Activated CD4-positive, alpha-beta T cell treated with anti-CD3 and anti-CD28 coated beads, Interleukin-2, amount 50 U/mL, for 1 hour (primary cell): ENCODE measurements around the gene IFT57.

Source experiments
- DNase-seq: peaks from one replicate; pipeline ENCODE4 v3.0.0-alpha.2; 2020

The IFT57 gene

DNA sequence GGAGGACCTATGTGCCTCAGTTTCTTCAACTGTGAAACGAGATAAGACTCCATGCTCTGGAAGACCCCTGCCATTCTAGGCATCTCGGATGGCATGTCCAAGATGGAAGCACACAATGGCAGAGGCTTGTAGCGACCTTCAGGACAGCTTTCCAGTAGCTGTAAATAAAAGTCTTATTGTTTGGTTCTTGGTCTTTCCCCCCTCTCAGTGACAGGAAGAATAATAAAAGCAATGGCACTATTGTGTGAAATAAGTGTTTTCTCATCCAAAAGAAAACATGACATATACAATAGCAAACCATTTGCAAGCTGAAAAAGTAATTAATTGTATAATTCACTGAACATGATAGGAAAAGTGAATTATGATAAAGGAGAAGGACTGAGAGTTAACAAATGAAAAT lies 98.9 kb downstream of the IFT57 start:
- no peak for DNase-seq

DNA sequence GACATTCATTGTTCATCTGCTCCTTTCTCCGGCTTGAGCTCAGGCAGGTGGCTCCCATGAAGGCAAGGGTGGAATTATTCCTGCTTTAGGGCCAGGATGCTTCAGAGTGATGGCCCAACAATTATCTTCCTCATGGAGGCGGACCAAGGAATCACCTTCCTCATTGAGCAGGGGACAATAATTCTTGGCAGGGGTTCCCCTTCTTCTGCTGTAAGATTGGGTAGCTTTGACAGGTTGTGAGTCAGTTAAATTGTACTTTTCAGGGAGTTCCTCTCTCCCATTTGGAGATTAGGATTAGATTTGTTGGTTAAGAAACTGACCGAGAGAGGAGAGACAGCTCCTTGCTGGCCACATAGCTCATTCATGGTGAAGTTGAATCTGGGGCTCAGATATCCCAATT lies 99.9 kb downstream of the IFT57 start:
- DNase-seq: no peak

GRCh38 chr3:108119398-108120104 lies 102.7 kb downstream of the IFT57 start:
- DNase-seq: no peak

GRCh38 chr3:108118038-108118768 lies 104.0 kb downstream of the IFT57 start:
- DNase-seq: no peak

DNA sequence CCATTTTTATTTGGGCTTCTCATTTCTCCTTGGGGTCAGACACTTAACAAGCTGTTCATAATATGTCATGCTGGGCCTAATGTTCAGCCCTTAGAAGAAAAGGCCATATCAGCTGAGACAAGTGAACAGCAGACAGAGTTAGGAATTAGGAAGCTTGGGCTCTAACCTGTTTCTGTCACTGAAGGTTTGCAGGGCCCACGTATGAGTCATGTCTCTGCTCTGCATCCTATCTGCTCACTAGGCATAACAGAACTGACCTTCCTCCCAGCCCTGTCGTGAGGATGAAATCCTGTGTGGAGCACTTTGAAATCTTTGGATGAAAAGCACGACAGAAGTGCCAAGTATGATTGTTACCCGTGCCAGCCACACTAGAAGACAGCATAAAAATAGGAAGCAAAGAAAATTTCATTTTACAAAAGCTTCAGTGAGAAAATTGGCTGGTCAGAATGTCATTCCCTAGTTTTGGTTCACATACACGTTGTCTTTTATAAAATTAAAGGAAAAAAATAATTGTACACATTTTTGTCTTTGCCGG lies 104.9 kb downstream of the IFT57 start:
- DNase-seq: no peak

- DNase-seq: no peak
Measured at GRCh38 chr3:108114423-108115065, 107.7 kb downstream of the IFT57 start.

- no peak for DNase-seq
Measured at GRCh38 chr3:108113975-108114374, 108.2 kb downstream of the IFT57 start.

DNA sequence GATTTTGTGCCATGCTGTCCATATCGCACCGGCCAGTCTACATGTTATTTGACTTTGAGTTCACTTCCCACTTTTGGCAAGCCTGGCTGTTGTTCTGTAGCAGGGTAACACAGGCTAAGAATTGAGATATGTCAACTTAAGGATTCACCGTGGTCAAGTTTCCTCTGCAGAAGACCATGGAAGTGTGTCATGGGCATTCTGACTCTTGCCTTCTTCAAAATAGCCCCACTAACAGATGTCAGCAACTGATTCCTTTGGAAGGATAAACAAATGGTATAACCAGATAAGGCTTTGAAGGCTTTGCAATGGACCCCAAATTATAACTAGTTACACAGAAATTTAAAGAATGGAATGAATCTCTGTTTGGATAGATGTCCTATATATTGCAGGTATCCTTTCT lies 111.3 kb downstream of the IFT57 start:
- no peak for DNase-seq
